Activated naive CD4-positive, alpha-beta T cell treated with anti-CD3 and anti-CD28 coated beads, Interleukin-2, amount 50 U/mL, for 16 hours (primary cell): Measurements from ENCODE around the gene DACH1.

Experiments used
- DNase-seq: peaks from one replicate; pipeline ENCODE4 v3.0.0-alpha.2; 2020

Gene DACH1

DNA sequence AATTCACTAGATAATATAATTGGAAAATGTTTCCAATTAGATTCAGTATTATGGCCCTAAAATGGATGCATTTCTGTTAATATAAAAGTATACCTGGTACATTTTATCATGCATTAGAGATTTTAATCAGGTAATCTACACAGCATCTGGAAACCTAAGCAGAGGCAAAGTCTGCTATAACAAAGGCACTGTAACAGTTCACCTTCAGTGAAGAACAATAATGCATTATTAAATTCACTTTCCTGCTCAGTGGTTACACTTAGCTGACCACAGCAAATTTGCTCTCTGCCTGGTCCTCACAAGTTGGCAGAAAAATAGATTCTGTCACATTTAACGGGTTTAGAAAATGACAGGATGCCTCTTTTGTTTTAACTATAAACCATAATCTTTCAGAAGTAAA lies 326.9 kb downstream of the DACH1 start:
- DNase-seq = no peak

DNA sequence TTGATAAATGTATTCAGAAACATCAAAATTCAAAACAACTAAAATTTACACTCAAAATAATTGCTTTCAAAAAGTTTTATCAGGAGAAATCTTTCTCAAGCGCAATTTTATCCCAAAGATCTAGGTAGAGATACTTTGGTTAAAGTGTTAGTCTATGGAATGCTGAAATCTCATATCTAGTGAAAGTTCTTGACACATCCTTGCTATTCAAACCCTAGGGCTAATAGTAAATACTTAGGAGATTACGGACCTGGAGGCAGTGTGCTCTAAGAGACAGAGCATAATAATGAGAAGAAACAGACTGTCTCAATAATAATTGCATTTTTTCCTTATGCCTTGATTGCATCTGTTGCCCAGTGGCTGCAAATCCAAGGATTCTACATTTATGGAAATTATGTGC lies 330.8 kb downstream of the DACH1 start:
- no peak for DNase-seq

DNA sequence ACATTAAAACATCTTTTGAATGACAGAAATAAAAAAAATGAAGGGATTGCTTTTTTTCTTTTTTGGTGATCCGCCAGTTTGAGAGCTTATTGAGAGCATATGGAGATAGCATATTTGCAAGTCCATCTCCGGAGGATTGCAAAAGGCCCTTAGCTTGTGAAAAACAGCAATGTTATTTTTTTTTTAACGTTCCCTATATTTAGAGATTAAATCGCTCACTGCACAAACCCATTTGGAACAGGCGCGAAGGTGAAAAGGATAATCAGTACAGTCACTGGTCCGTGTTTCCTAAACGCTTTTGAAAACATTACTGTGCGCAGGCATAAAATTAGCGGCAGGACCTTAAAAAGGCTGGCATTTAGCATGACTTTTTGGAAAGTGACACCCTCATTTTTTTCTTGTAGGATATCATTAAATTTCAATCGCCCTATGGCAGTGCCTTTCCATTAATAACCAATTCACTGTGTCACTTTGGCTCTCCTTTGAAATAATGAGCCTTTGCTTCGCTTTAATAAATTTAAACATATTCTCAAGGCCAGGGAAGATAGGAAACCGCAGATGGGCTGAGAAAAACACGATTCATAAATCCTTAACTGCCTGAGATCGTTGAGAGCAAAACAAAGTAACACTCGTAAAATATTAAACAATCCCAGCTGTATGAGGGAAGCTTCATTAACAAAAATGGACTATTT lies 342.2 kb downstream of the DACH1 start:
- DNase-seq = no peak

DNA sequence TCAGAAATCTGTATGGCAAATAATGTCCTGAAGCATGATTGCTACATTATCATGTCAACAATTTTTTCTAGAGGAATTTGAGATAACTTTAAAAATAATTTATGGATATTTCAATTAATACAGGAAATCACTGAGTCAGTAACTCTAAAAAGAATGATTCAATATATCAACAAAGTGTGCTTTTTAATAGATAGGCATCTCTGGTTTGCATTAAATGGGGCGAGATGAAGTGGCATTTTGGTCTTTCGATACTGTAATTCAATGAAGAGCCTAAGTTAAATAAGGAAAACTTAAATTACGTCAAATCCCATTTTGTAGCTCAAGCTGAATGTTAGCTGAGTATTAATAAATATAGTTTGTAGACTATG lies 342.8 kb downstream of the DACH1 start:
- no peak for DNase-seq

DNA sequence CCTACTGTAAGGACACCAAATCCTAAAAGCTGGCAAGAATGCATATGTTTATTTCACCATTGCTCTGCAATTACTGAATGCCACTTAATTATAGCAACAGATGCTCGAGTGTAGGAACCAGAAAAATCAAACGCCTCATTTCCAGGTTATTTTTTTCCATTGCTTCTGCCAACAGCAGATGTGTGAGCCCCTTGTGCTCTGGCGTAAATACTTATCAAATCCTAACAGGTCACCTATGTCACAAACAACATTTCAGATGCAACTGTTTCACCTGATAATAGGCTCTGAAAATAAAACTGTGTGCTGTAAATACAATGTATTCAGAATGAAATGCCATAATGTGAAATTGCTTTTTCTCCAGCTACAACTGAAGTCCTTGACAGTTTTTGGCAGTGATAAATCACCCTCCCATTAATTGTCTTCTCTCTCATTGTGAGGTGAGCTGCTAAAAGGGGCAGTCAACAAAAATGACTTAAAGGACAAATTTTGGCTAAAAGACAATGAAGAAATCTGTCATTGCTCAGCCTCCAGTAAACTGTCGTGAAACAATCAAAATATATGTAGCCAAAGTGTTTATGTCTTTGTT lies 344.0 kb downstream of the DACH1 start:
- DNase-seq = no peak

DNA sequence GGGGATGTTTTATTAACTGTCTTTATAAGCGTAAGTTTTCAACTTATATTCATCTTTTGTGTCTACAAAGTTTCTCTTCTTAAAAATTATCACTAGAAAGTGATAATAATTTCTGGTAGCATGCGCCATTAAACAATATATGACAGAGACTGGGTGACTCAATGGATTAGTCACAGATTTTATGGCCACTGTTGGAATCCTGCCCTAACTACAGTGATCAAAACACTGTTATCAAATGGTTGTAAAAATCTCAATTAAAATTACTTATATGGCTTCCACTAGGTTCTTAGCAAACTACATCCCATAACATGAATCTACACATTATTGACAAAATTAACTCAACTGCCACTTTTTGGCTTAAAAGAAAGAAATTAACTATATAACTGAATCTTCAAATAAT lies 350.0 kb downstream of the DACH1 start:
- no peak for DNase-seq

DNA sequence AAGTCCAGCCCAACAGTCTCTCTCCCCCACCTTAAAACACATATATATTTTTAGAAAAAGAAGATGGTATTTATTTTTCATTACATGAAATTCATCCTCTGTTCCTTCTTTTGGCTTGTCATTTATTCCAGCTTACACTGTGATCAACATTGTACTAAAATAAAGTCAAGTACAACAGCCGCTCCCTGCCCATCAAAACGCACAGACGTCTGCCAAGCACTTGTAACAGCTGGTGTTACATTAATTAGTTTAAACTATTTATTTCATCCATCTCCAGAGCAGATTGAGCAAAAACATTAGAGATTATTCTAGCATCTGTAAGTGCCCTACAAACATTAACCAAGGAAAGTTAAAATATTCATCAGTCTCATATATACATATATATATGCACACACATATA lies 350.5 kb downstream of the DACH1 start:
- DNase-seq = no peak

DNA sequence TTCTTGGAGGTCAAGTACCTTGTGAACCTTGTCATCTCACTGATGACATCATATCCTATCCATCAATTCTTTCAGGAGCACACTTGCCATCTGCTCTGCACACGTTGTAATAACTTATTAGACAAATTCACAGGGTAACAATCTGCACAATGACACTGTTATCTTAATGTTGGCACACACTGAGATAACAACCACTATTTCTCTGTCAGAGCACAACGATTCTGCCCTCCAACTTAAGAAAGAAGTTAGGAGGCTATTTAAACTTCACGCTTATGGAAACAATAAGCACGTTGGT lies 351.3 kb downstream of the DACH1 start:
- DNase-seq = no peak

DNA sequence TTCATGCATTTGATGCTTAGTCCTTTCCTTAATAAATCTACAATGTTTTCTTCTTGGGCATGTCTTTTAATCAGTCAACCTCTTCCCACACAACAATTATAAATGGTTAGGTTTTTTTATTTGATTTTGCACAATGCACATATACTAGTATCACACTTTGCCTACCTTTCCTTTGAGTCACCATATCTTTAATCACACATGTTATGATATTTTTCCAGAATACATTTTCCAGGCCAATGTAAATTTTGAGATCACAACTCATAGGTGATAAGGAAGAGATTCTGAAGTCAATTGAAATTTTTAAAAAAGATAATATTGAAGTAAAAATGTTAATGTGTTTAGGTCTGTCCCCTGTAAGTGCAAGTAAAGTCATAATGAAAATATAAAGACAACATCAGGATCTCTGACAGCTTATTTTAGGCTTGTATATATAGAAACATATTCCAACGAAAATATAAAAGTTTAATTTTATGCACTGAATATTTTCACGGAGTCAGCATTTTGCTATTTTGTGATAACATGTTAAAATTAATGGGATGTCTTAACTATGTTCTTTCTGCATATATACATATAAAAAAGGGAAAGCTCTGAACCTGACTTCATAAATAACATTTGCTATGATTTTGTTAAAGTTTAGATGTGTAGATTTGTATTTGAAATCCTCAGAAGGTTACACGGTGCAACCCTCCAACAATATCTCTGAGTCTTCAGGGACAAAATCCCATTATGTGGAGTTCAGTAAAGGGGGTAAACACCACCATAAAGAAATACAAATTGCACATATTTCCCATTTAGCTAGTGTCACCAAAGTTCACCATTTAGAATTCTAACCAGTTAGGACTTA lies 351.9 kb downstream of the DACH1 start:
- DNase-seq = no peak

DNA sequence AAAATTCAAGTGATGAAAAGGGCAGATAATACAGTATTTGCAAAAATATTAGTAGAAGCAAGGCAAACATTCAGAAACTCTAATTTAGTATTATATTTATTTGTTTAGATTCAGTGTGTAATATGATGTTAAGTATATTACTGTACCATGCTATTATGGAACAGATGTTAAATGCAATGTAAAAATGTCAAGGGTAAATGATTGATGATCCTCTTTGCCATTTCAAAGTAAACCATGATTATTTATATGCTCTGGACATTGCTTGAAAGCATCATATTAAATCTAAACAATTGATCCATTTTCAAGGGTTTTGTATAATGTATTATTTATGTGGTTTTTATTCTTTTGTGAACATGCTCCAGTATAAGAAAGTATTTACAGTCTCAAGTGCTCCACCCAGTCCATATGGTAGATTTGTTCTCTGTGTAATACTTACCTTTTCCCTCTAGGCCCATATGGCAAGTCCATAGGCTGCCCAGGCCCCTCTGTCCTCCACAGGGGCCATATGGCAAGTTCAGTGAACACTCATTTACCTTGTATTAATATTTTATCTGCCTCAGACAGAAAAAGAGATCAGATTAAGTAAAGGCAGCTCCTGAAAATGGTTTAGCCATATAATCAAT lies 353.5 kb downstream of the DACH1 start:
- no peak for DNase-seq

DNA sequence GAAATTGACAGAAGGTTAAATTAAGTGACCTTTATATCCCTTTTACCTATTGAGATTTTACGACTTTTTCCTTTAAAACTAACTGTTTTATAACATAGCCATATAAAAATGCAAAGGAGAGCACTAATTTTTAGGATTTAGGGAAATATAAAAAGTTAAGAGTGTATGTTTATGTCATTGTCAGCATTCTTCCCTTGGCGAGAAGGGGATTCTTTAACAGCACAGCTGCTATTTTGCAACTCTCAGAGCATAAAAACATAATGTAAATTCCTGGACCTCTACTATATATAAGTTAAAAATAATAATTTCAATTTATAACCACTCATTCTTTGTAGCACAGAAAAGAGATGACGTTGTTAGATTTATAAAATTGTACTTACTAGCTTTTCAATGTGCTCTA lies 363.2 kb downstream of the DACH1 start:
- no peak for DNase-seq

DNA sequence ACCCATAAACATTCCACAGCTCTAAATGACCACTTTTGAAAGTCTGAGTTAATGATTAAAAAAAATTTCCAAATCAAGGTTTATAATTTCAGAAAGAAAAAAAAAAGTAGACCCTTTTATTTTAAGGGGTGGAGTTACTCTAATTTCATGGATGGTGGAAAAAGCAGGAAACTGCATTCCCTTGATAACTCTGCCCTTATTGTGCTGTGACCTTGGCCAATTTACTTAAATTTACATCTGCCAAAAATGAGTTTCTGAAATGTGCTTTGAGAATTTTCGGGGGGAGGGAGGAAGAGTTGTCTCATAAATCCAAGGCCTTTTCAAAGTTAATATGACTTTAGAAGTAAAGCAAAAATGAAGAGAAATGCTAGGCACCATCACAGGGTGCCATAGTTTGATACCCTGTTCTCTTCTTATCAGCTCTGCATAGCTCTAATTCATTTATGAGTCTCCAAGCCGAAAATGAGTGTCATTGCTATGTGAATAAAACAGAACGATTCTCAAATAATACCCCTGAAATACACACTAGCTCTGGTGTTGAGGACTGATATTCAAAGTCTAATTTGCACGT lies 367.0 kb downstream of the DACH1 start:
- DNase-seq = no peak

DNA sequence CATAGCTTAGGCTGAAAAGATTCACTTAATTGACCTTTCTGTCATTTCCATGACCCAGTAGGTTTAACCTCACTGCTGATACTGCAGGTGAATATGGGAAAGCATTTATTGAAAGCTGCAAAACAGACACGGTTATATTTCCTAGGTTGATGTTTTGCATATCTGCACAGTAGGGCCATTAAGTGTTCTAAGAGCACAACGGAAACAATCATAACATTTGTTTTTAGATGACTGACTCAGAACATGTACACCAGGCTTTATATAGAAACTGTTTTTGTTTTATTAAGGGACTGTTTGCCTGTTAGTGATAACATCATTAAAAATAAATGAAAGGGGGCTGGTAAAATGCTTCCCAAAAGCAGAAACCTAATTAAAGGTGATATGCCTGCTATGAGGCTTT lies 367.8 kb downstream of the DACH1 start:
- DNase-seq = no peak

DNA sequence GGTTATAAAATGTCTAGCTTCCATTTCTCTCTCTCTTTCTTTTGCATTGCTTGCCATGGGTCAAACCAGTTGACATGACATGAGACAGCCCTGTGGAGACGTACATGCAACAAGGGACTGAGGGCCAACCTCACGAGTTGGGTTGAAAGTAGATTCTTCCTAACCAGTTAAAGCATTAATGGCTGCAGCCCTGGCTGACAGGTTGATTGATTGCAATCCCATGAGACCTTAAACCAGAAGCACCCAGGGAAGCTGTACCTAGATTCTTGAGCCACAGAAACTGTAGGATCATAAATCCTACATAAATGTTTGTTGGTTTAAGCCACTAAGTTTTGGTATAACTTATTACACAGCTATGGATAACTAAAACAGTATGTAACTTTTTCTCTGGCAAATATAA lies 373.8 kb downstream of the DACH1 start:
- no peak for DNase-seq

DNA sequence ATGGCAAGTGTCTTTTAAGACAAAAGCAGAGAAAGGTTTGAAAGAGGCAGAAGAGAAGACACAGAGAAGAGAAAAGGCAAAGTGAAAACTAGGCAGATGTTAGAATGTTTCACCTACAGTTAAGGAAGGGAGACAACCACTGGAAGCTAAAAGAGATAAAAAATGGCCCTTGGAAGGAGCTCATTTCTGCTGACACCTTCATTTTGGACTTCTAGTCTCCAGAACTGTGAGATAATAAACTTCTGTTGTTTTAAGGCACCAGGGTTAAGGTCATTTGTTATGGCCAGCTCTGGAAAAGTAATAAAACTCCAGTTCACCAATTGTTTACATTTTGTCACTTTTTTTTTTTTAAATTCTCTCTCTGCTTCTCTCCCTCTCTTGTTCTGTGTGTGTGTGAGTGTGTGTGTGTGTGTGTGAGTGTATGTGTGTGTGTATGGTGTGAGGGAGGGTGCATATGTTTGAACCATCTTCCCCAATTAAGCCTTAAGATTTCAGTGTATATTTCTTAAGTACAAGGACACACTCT lies 374.6 kb downstream of the DACH1 start:
- no peak for DNase-seq

DNA sequence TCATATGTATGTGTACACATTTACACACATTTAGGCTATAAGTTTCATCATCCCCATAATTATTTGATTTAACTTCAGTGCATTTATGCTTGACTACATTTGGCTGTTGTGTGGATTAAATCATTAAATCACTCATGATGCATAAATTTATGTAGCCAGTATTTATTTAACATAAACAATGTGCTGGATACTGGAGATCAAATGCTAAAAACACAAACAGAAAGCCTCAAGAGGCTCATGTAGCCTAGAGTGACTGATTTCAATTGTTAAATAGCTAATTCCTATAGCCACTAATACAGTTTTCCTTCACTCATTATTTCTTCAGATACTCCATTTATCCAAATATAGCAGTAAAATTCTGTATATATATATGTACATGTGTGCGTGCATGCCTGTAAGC lies 376.0 kb downstream of the DACH1 start:
- no peak for DNase-seq

DNA sequence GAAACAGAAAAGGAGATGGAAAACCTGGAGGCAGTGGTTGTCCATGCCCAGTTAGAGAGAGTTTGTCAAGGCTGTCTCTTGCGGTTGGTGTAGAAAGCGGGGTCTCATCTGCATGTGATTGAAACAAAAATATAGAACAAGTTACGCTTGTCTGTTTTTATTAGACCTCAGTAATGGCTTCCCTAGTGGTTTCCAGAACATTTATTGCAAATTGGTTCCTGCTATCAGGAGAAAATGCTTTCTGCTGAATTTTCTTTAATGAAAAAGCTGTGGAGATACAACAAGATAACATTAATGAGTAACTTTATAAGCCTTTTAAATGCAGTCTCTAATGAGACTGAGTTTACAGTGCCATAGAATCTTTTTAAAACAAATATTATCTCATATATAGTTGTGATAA lies 378.0 kb downstream of the DACH1 start:
- no peak for DNase-seq

DNA sequence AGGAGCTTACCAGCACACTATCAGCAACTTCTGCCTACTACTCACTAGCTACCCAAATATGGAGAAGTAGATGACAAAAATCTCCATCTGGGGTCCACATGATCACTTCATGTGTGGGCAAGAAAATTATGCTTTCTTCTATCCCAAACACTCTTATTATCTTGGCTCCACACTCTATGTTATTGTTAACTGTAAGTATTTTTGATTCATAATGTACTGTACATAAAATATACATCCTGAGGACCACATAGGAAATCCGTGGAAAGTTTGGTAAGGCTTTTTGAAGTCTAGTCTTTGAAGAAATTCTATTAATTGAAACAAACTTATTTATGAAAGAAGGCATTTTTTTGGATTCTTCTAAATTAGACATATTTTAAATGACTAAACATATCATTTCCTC lies 378.8 kb downstream of the DACH1 start:
- no peak for DNase-seq

DNA sequence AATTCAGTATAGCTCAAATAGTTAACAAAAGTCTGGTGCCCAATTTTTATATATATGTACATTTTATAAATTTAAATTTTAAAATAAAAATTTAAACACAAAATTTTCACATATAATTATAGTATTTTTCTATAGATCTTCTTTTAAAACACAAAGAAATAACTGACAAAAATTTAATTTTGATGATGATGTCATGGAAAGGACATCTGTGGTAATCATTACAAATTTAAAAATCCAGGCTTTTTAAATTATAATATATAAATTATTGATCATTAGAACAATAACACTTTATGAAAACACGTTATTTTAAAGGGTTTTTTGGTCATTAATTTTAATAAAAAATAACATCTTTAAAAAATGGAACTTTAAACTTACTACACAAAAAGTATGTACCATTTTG lies 381.1 kb downstream of the DACH1 start:
- no peak for DNase-seq

DNA sequence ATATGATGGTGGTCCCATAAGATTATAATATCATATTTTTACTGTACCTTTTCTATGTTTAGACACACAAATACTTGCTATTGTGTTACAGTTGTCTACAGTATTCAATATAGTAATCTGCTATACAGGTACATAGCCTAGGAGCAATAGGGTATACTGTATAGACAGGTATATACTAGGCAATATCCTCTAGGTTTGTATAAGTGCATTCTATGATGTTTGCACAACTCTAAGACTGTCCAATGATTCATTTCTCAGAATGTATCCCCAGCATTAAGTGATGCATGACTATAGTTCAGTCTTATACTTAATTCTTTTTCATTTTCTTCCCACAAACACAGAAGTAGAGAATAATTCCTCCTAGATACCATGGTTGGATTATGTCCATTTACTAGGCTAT lies 383.3 kb downstream of the DACH1 start:
- DNase-seq = no peak

DNA sequence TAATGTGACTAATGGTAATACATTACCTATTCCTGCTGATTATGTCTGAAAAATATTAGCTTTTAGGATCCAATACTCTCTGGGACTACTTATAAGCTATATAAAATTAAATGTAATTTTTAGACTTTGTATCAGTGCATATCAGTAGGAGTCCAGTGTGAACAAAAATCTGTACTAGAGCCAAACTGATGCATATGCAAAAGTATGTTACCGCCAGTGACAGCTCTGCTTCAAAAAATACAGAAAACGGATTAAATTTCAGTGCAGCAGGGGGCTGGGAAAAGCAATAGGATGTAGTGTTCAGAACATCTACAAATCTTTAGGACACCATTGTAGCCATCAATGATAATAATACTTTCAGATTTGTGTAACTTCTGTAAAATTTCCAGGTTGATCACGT lies 385.5 kb downstream of the DACH1 start:
- no peak for DNase-seq

DNA sequence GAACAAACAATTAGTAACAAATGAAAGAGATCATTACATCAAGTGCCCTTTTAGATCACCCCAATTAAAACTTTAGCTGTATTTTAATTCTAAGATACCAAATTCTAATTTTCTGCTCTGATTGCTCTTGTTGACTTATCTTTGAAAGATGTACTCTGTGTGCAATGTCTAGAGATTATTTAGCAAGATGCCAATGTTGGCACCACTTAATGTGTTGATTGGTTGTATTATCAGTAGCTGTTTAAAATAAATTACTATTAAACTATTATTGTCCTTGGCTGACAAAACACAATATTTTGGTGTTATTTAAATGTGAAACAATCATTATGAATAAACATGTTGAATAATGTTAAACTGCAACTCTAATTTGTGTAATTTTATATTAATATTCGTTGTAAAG lies 386.0 kb downstream of the DACH1 start:
- DNase-seq = no peak

DNA sequence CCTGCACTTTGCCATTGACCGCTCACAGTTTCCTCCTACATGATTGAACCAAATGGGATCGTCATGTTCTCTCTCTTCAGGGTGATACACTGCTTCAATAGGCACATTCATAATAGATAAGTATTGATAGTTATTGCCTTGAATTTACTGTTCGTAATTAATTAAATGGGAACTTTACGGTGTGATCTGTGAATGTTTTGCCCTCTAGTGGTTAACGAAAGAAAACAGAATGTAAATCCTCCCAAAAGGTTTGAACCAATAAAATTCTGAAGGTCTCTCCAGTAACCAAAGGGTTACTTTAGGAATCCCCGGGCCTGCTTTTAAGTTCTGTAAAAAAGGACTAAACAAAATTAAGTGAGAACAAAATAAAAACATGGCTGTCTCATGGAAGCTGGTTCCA lies 389.3 kb downstream of the DACH1 start:
- DNase-seq = no peak

DNA sequence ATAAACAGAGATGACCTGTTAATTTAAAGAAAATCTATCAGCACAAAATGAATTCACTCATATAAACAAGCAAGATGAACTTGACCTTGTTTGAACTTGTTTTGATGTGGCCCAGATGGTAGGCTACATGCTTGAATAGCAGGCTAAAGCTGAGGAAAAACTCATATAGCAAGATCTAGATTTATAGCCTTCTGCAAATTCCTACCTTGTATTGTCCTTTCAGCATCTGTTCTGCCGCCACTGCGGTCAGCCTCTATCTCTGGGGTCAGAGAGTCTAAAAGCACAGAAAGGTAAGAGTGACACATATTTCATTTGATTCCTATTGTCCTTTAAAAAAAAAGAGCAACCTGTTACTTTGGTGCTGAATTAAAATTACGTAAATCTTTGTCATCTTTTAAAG lies 392.1 kb downstream of the DACH1 start:
- DNase-seq = no peak
